Activated CD4-positive, alpha-beta T cell treated with anti-CD3 and anti-CD28 coated beads for 36 hours (primary cell): ENCODE measurements around the gene APBA1. TPM values are rescaled to one million over a fixed set of nuclear protein-coding genes. Genes with fewer than 3 reads are reported as not detected.
A peak's percentile ranks its signal among the peaks of the same experiment; 100 is the strongest.

ENCODE experiments used
- ATAC-seq: fragments of 200-7000 bp; cut with Tn5 transposase; one replicate; pipeline ENCODE4 v1.10.0; 2021; ENCODE audit warnings: mild to moderate bottlenecking, moderate library complexity
- CTCF ChIA-PET: fragments of 350-600 bp; sonication (Branson Sonifier 250); formaldehyde crosslinking; loops from one replicate; lab custom pipeline; 2021; ENCODE audit warnings: antibody characterized with exemption; lab: Charles Lee
- POLR2A ChIA-PET: fragments of 350-600 bp; sonication (Branson Sonifier 250); formaldehyde crosslinking; loops from one replicate; lab custom pipeline; 2021; ENCODE audit warnings: antibody characterized with exemption, inconsistent platforms; lab: Charles Lee
- DNase-seq: peaks from one replicate; pipeline ENCODE4 v3.0.0-alpha.2; 2020
- H3K27ac Mint-ChIP-seq: one replicate; pipeline ENCODE4 v1.8.0; 2021; ENCODE audit warnings: mixed read lengths
- H3K27me3 Mint-ChIP-seq: one replicate; pipeline ENCODE4 v1.8.0; 2021; ENCODE audit warnings: mixed read lengths
- H3K36me3 Mint-ChIP-seq: one replicate; pipeline ENCODE4 v1.8.0; 2021; ENCODE audit warnings: low read depth, mixed read lengths
- H3K4me1 Mint-ChIP-seq: one replicate; pipeline ENCODE4 v1.8.0; 2021; ENCODE audit warnings: mixed read lengths
- H3K4me3 Mint-ChIP-seq: one replicate; pipeline ENCODE4 v1.8.0; 2021; ENCODE audit warnings: mild to moderate bottlenecking, moderate library complexity, mixed read lengths
- H3K9me3 Mint-ChIP-seq: one replicate; pipeline ENCODE4 v1.8.0; 2021; ENCODE audit warnings: low read depth, mixed read lengths
- intact Hi-C, 2 experiments: fragments of 100-400 bp; cut with DNase I in 1 of 2; cut with micrococcal nuclease in 1 of 2; formaldehyde crosslinking; loops; one replicate each; pipeline versions ENCODE4 v1.14.2 to v1.15.1; 2022 to 2024; cut with DNase I, micrococcal nuclease
- total RNA-seq, 2 experiments: library from RNA; stranded (reverse); gene quantifications; one replicate each; pipeline ENCODE4 v1.2.3, GENCODE V29; 2021

APBA1 gene
- total RNA-seq, result under 1 TPM; 0.16 to 0.35 TPM

GRCh38 chr9:69671879-69672595, at the start of gene APBA1:
Gene APBA1 (minus strand): TSS chr9:69672371.
- DNase-seq (peak; percentile 59), ATAC-seq (peak; percentile 40)
- Mint-ChIP-seq H3K27me3 (peaks cover 19% of the 10 kb centered on the region), H3K4me1 (no peaks in the 10 kb centered on the region), H3K4me3 (peak within 1 kb of the TSS; percentile 67), H3K36me3 (no peaks in the 10 kb centered on the region), H3K9me3 (no peaks in the 10 kb centered on the region), H3K27ac (no peak within 1 kb of the TSS)
- CTCF ChIA-PET, result interaction anchor here (0.5 to 2.8 kb wide), 12 partner anchors 9 to 248 kb away, joined by 3 to 9 read pairs (median 4); no protein-coding TSS in a partner anchor
- POLR2A ChIA-PET, result no interaction called here
- intact Hi-C loops, result loop anchor here (1.0 to 5.0 kb wide), 3 partner anchors 87 to 585 kb away; partner anchors contain the start of gene SMC5 (in 1 of the 2)

GRCh38 chr9:69719983-69720382, 47.8 kb upstream of the APBA1 start:
- intact Hi-C loops, result no loop called here

GRCh38 chr9:69719367-69719766, 47.2 kb upstream of the APBA1 start:
- ChIA-PET POLR2A (no interaction called here), CTCF (no interaction called here)
- ATAC-seq, result no peak
- Mint-ChIP-seq H3K36me3 (peaks cover 55% of the 10 kb centered on the region), H3K27ac (no peak overlapping the region), H3K4me3 (no peak overlapping the region), H3K9me3 (no peaks in the 10 kb centered on the region), H3K27me3 (no peaks in the 10 kb centered on the region), H3K4me1 (no peaks in the 10 kb centered on the region)
- no peak for DNase-seq
- intact Hi-C loops, result no loop called here

More at GRCh38 chr9:69719983-69720382, 47.8 kb upstream of the APBA1 start:
- ATAC-seq (no peak), DNase-seq (no peak)
- H3K36me3 Mint-ChIP-seq, result peaks cover 54% of the 10 kb centered on the region
- H3K27me3 Mint-ChIP-seq, result no peaks in the 10 kb centered on the region
- H3K4me1 Mint-ChIP-seq, result no peaks in the 10 kb centered on the region
- no peak overlapping the region for H3K27ac Mint-ChIP-seq
- no peaks in the 10 kb centered on the region for H3K9me3 Mint-ChIP-seq
- no peak overlapping the region for H3K4me3 Mint-ChIP-seq
- ChIA-PET POLR2A (no interaction called here), CTCF (no interaction called here)

GRCh38 chr9:69718218-69718617, 46.0 kb upstream of the APBA1 start:
- ATAC-seq (no peak), DNase-seq (no peak)
- Mint-ChIP-seq H3K27me3 (no peaks in the 10 kb centered on the region), H3K4me3 (no peak overlapping the region), H3K27ac (no peak overlapping the region), H3K4me1 (no peaks in the 10 kb centered on the region), H3K36me3 (peaks cover 49% of the 10 kb centered on the region), H3K9me3 (no peaks in the 10 kb centered on the region)
- ChIA-PET CTCF (no interaction called here), POLR2A (no interaction called here)
- intact Hi-C loops, result no loop called here

GRCh38 chr9:69715825-69716224, 43.7 kb upstream of the APBA1 start:
- intact Hi-C loops, result no loop called here
- H3K4me3 Mint-ChIP-seq, result no peak overlapping the region
- peaks cover 43% of the 10 kb centered on the region for H3K36me3 Mint-ChIP-seq
- H3K9me3 Mint-ChIP-seq, result no peaks in the 10 kb centered on the region
- no peaks in the 10 kb centered on the region for H3K27me3 Mint-ChIP-seq
- no peak for DNase-seq
- no peak overlapping the region for H3K27ac Mint-ChIP-seq
- H3K4me1 Mint-ChIP-seq, result no peaks in the 10 kb centered on the region
- ATAC-seq, result no peak
- CTCF ChIA-PET, result interaction anchor here (1.3 kb wide), 1 partner anchor 18 kb away, joined by 3 read pairs; no protein-coding TSS in a partner anchor
- POLR2A ChIA-PET, result no interaction called here

GRCh38 chr9:69715096-69715495, 42.9 kb upstream of the APBA1 start:
- DNase-seq (no peak), ATAC-seq (no peak)
- intact Hi-C loops, result no loop called here
- H3K27ac Mint-ChIP-seq, result no peak overlapping the region
- H3K4me1 Mint-ChIP-seq, result no peaks in the 10 kb centered on the region
- ChIA-PET POLR2A (no interaction called here), CTCF (interaction anchor here (1.3 kb wide), 1 partner anchor 18 kb away, joined by 3 read pairs; no protein-coding TSS in a partner anchor)
- no peaks in the 10 kb centered on the region for H3K27me3 Mint-ChIP-seq
- H3K36me3 Mint-ChIP-seq, result peaks cover 40% of the 10 kb centered on the region
- H3K4me3 Mint-ChIP-seq, result no peak overlapping the region
- no peaks in the 10 kb centered on the region for H3K9me3 Mint-ChIP-seq

- Mint-ChIP-seq H3K9me3 (peaks cover 26% of the 10 kb centered on the region), H3K36me3 (peaks cover 4% of the 10 kb centered on the region), H3K27me3 (peaks cover 5% of the 10 kb centered on the region), H3K4me3 (no peak overlapping the region), H3K4me1 (no peaks in the 10 kb centered on the region), H3K27ac (no peak overlapping the region)
- DNase-seq (no peak), ATAC-seq (no peak)
- intact Hi-C loops, result no loop called here
- ChIA-PET CTCF (no interaction called here), POLR2A (no interaction called here)
Observed at GRCh38 chr9:69697475-69697874, 25.3 kb upstream of the APBA1 start.

- intact Hi-C loops, result no loop called here
- DNase-seq, result no peak
- H3K4me1 Mint-ChIP-seq, result no peaks in the 10 kb centered on the region
- H3K4me3 Mint-ChIP-seq, result no peak overlapping the region
- H3K36me3 Mint-ChIP-seq, result peaks cover 4% of the 10 kb centered on the region
- peaks cover 5% of the 10 kb centered on the region for H3K27me3 Mint-ChIP-seq
- no peak for ATAC-seq
- CTCF ChIA-PET, result no interaction called here
- POLR2A ChIA-PET, result no interaction called here
- H3K9me3 Mint-ChIP-seq, result peaks cover 24% of the 10 kb centered on the region
- no peak overlapping the region for H3K27ac Mint-ChIP-seq
Observed at GRCh38 chr9:69696802-69697201, 24.6 kb upstream of the APBA1 start.

GRCh38 chr9:69689991-69690538, 17.9 kb upstream of the APBA1 start:
- H3K9me3 Mint-ChIP-seq, result peaks cover 1% of the 10 kb centered on the region
- H3K4me1 Mint-ChIP-seq, result no peaks in the 10 kb centered on the region
- H3K27ac Mint-ChIP-seq, result no peak overlapping the region
- POLR2A ChIA-PET, result no interaction called here
- ATAC-seq, result no peak
- CTCF ChIA-PET, result interaction anchor here (0.5 kb wide), 1 partner anchor 139 kb away, joined by 3 read pairs; no protein-coding TSS in a partner anchor
- peaks cover 5% of the 10 kb centered on the region for H3K27me3 Mint-ChIP-seq
- no peaks in the 10 kb centered on the region for H3K36me3 Mint-ChIP-seq
- no peak for DNase-seq
- no peak overlapping the region for H3K4me3 Mint-ChIP-seq
- intact Hi-C loops, result no loop called here

- no peaks in the 10 kb centered on the region for H3K4me1 Mint-ChIP-seq
- POLR2A ChIA-PET, result no interaction called here
- H3K4me3 Mint-ChIP-seq, result no peak overlapping the region
- no peaks in the 10 kb centered on the region for H3K36me3 Mint-ChIP-seq
- ATAC-seq, result no peak
- peaks cover 2% of the 10 kb centered on the region for H3K27me3 Mint-ChIP-seq
- no peaks in the 10 kb centered on the region for H3K9me3 Mint-ChIP-seq
- no peak overlapping the region for H3K27ac Mint-ChIP-seq
- intact Hi-C loops, result no loop called here
- CTCF ChIA-PET, result no interaction called here
- DNase-seq, result no peak
Observed at GRCh38 chr9:69683927-69684326, 11.8 kb upstream of the APBA1 start.

GRCh38 chr9:69678843-69679538, 6.8 kb upstream of the APBA1 start:
- H3K36me3 Mint-ChIP-seq, result no peaks in the 10 kb centered on the region
- intact Hi-C loops, result no loop called here
- CTCF ChIA-PET, result interaction anchor here (0.6 kb wide), 1 partner anchor 77 kb away, joined by 6 read pairs; no protein-coding TSS in a partner anchor
- peaks cover 7% of the 10 kb centered on the region for H3K27me3 Mint-ChIP-seq
- DNase-seq (no peak), ATAC-seq (no peak)
- no peaks in the 10 kb centered on the region for H3K4me1 Mint-ChIP-seq
- POLR2A ChIA-PET, result no interaction called here
- no peaks in the 10 kb centered on the region for H3K9me3 Mint-ChIP-seq
- no peak overlapping the region for H3K27ac Mint-ChIP-seq
- no peak overlapping the region for H3K4me3 Mint-ChIP-seq
